PC-9 (cell line): Measurements from ENCODE around the gene SLC44A3. TPM values are rescaled to one million over a fixed set of nuclear protein-coding genes. Genes with fewer than 3 reads are reported as not detected.

Source experiments
- BruUV-seq: library from RNA; stranded (reverse); fragments of 400-500 nt; replicated peaks from 2 replicates; lab custom pipeline; 2021; lab: Mats Ljungman, UMichigan
- CTCF ChIA-PET: fragments of 300-600 bp; sonication (Branson Sonifier 250); formaldehyde crosslinking; loops from one replicate; lab custom pipeline; 2022; ENCODE audit warnings: antibody characterized with exemption; lab: Charles Lee
- POLR2A ChIA-PET: fragments of 300-600 bp; sonication (Branson Sonifier 250); formaldehyde crosslinking; loops from one replicate; lab custom pipeline; 2022; ENCODE audit warnings: antibody characterized with exemption; ENCODE audit not compliant: unreplicated experiment; lab: Charles Lee
- DNase-seq, 2 experiments: peaks; one replicate each; pipeline versions ENCODE4 v3.0.0 to v3.0.0-alpha.2; 2015 to 2022; ENCODE audit warnings: mixed read lengths in 1 of 2
- H2AFZ ChIP-seq: fragments of 200-600 bp; sonication (generic); 2 replicates; pipeline ENCODE4 v1.8.1; 2017; ENCODE audit warnings: antibody characterized with exemption
- H3F3A ChIP-seq: fragments of 200-600 bp; sonication (generic); 2 replicates; pipeline ENCODE4 v1.8.1; 2017; ENCODE audit warnings: antibody characterized with exemption, mild to moderate bottlenecking, low read depth; ENCODE audit not compliant: insufficient read depth
- H3K27ac ChIP-seq: fragments of 200-600 bp; sonication (generic); 2 replicates; pipeline ENCODE4 v1.6.1; 2016; ENCODE audit warnings: mixed run types
- H3K27me3 ChIP-seq: fragments of 200-600 bp; sonication (generic); 2 replicates; pipeline ENCODE4 v1.6.1; 2016; ENCODE audit warnings: low read depth, mixed run types; ENCODE audit not compliant: insufficient read depth
- H3K36me3 ChIP-seq: fragments of 200-600 bp; sonication (generic); 2 replicates; pipeline ENCODE4 v1.6.1; 2016; ENCODE audit warnings: low read depth, mixed run types
- H3K4me1 ChIP-seq: fragments of 200-600 bp; sonication (generic); replicated peaks from 2 replicates; pipeline ENCODE4 v1.6.1; 2016; ENCODE audit warnings: mixed run types; ENCODE audit not compliant: insufficient read depth
- H3K4me2 ChIP-seq: fragments of 200-600 bp; sonication (generic); 2 replicates; pipeline ENCODE4 v1.6.1; 2017; ENCODE audit warnings: mixed run types
- H3K4me3 ChIP-seq: fragments of 200-600 bp; sonication (generic); 2 replicates; pipeline ENCODE4 v1.6.1; 2016; ENCODE audit warnings: mixed run types
- H3K79me2 ChIP-seq: fragments of 200-600 bp; sonication (generic); 2 replicates; pipeline ENCODE4 v1.6.1; 2017; ENCODE audit warnings: low read depth, mixed run types
- H3K9me2 ChIP-seq: fragments of 200-600 bp; sonication (generic); 2 replicates; pipeline ENCODE4 v1.8.1; 2017; ENCODE audit warnings: mild to moderate bottlenecking; ENCODE audit not compliant: insufficient read depth
- H3K9me3 ChIP-seq: fragments of 200-600 bp; sonication (generic); 2 replicates; pipeline ENCODE4 v1.8.1; 2016; ENCODE audit warnings: low read depth; ENCODE audit not compliant: insufficient read depth
- H4K20me1 ChIP-seq: fragments of 200-600 bp; sonication (generic); 2 replicates; pipeline ENCODE4 v1.8.1; 2017; ENCODE audit not compliant: insufficient read depth
- EZH2 ChIP-seq: fragments of 200-600 bp; sonication (generic); IDR thresholded peaks from 2 replicates; pipeline ENCODE4 v1.8.0; 2017; ENCODE audit warnings: antibody characterized with exemption, low read depth
- intact Hi-C: fragments of 100-400 bp; cut with micrococcal nuclease; formaldehyde crosslinking; loops from one replicate; pipeline ENCODE4 v1.10.0; 2022; ENCODE audit not compliant: unreplicated experiment
- total RNA-seq: library from RNA; stranded (reverse); gene quantifications from 2 replicates; pipeline ENCODE4 v1.2.3, GENCODE V29; 2021
- TF ChIP-seq, protein P1 (sequence below): fragments of 200-600 bp; sonication (generic); conservative IDR thresholded peaks from 2 replicates; pipeline ENCODE4 v1.6.1; 2017; ENCODE audit warnings: mixed run types, antibody characterized with exemption, mild to moderate bottlenecking, moderate library complexity

The SLC44A3 gene
- total RNA-seq, 1 experiment from 2014 or later = 17.5 TPM

DNA sequence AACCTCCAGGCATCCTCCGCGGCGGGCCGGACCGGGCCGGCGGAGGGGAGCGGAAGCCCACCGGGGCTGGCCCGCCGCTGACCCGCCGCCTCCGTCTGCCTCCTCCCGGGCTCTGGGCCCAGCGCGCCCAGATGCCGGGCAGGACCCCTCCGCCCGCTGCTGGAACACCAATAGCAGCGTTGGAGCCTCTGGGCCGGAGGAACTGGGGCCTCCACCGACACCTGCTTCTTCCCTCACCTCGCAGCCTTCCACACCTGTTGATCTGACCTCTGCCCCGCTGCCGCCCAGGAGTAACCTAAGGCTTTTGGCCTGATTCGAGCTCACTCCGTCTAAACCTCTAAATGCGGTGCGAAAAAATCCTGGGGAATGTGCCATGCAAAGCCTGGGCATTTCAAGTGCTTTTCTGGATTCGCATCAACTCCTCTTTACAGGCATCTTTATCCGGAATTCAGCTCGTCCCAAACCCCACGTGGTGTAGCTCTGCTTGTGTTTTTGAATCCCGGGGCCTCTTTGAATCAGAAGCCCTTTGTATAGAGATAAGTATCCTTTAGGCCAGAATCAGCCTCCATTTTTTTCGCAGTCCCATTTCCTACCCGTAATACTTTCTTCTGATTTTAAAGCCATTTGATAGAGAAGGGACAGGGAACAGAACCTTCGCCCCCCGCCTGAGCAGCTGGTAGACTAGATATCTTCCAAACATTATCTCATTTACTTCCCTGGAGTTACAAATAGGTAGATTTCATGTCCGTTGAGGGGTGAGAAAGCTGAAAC is 107.4 kb downstream of the SLC44A3 start:
- TF ChIP-seq, protein P1, sequence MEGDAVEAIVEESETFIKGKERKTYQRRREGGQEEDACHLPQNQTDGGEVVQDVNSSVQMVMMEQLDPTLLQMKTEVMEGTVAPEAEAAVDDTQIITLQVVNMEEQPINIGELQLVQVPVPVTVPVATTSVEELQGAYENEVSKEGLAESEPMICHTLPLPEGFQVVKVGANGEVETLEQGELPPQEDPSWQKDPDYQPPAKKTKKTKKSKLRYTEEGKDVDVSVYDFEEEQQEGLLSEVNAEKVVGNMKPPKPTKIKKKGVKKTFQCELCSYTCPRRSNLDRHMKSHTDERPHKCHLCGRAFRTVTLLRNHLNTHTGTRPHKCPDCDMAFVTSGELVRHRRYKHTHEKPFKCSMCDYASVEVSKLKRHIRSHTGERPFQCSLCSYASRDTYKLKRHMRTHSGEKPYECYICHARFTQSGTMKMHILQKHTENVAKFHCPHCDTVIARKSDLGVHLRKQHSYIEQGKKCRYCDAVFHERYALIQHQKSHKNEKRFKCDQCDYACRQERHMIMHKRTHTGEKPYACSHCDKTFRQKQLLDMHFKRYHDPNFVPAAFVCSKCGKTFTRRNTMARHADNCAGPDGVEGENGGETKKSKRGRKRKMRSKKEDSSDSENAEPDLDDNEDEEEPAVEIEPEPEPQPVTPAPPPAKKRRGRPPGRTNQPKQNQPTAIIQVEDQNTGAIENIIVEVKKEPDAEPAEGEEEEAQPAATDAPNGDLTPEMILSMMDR = no peak
- no peak for TF ChIP-seq EZH2
- Histone ChIP-seq H3K4me3 (peak overlapping the region; percentile 67), H4K20me1 (peaks cover 15% of the 10 kb centered on the region), H3K36me3 (peaks cover 14% of the 10 kb centered on the region), H3K4me1 (peaks cover 61% of the 10 kb centered on the region), H3K27ac (peak overlapping the region; percentile 64), H3K9me3 (no peaks in the 10 kb centered on the region), H3K27me3 (no peaks in the 10 kb centered on the region), H2AFZ (peak overlapping the region; percentile 84), H3K9me2 (no peaks in the 10 kb centered on the region), H3K79me2 (peaks cover 58% of the 10 kb centered on the region), H3K4me2 (peak overlapping the region; percentile 81), H3F3A (peaks cover 24% of the 10 kb centered on the region)
- DNase-seq = peak in 1 of 2 experiments; percentile 78
- no TSS peak for BruUV-seq
- ChIA-PET POLR2A (interaction anchor here (0.6 to 0.7 kb wide), 3 partner anchors 64 to 145 kb away, joined by 3 to 5 read pairs (median 4); no protein-coding TSS in a partner anchor), CTCF (interaction anchor here (0.9 kb wide), 1 partner anchor 73 kb away, joined by 6 read pairs; no protein-coding TSS in a partner anchor)
- intact Hi-C loops = loop anchor here (1.0 to 5.0 kb wide), 8 partner anchors 45 to 400 kb away; partner anchors contain the start of gene RWDD3

DNA sequence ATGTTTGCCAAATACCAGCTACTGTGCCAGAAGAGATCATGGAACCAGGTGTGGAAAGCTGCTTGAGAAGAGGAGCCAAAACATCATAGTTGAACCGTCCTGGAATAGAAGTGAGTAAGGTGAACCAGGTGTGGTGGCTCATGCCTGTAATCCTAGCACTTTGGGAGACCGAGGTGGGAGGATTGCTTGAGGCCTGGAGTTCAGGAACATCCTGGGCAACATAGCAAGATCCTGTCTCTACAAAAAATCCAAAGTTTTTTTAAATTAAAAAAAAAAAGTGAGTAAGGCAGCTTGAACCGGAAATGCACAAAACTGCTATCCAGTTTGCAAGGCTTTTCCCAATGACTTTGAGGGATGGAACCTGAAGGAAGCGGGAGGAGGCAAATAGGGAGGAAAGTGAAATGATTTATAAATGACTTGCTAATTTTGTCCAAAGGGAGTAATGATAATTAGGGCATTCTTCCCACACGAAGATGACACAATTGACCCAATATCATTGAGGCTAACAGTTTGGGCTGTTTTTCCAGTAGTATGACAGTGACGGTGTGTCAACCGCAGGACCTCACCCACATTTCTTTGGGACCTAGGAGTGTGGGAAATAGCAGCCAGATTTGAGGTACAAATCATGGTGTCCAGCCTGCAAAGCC is 108.3 kb downstream of the SLC44A3 start:
- H4K20me1 ChIP-seq = peaks cover 12% of the 10 kb centered on the region
- intact Hi-C loops = loop anchor here (5.0 kb wide), 5 partner anchors 44 to 401 kb away; partner anchors contain the start of gene RWDD3
- H2AFZ ChIP-seq = peak overlapping the region; percentile 84
- H3K4me2 ChIP-seq = peak overlapping the region; percentile 81
- peak overlapping the region; percentile 64 for H3K27ac ChIP-seq
- peaks cover 52% of the 10 kb centered on the region for H3K4me1 ChIP-seq
- CTCF ChIA-PET = interaction anchor here (0.7 kb wide), 1 partner anchor 113 kb away, joined by 4 read pairs; no protein-coding TSS in a partner anchor
- DNase-seq = no peak
- H3K36me3 ChIP-seq = peaks cover 6% of the 10 kb centered on the region; the same call in 1 of the 2 replicates
- TSS peak; percentile 56 for BruUV-seq
- no peaks in the 10 kb centered on the region for H3K27me3 ChIP-seq
- POLR2A ChIA-PET = interaction anchor here (0.6 to 0.7 kb wide), 2 partner anchors 74 to 146 kb away, joined by 4 to 5 read pairs; no protein-coding TSS in a partner anchor
- H3K9me2 ChIP-seq = no peaks in the 10 kb centered on the region
- peak overlapping the region; percentile 67; the same call in 1 of the 2 replicates for H3K4me3 ChIP-seq
- no peak for TF ChIP-seq EZH2
- TF ChIP-seq, protein P1 = no peak
- H3K9me3 ChIP-seq = no peaks in the 10 kb centered on the region
- H3F3A ChIP-seq = peaks cover 24% of the 10 kb centered on the region
- peaks cover 50% of the 10 kb centered on the region for H3K79me2 ChIP-seq
